Liver (tissue), 3 donors: Measurements from ENCODE around the gene PCAT6.

Experiments
- EGR1 ChIP-seq, 2 donors: IDR thresholded peaks; 2 replicates each; pipeline ENCODE4 v1.6.1; 2016 to 2018; ENCODE audit warnings: antibody characterized with exemption in 2 of 2, low read depth in 2 of 2
- GABPA ChIP-seq, 2 donors: IDR thresholded peaks in 1 of 2; conservative IDR thresholded peaks in 1 of 2; 2 replicates each; pipeline ENCODE4 v1.6.1; 2016; ENCODE audit warnings: antibody characterized with exemption in 2 of 2, mild to moderate bottlenecking in 1 of 2, moderate library complexity in 1 of 2
- HNF4G ChIP-seq: IDR thresholded peaks from 2 replicates; pipeline ENCODE4 v1.6.1; 2016; ENCODE audit warnings: antibody characterized with exemption
- JUND ChIP-seq, 2 donors: IDR thresholded peaks; 2 replicates each; pipeline ENCODE4 v1.6.1; 2016; ENCODE audit warnings: antibody characterized with exemption in 2 of 2
- NR2F2 ChIP-seq: IDR thresholded peaks from 2 replicates; pipeline ENCODE4 v1.6.1; 2016; ENCODE audit warnings: antibody characterized with exemption
- RAD21 ChIP-seq, 2 donors: IDR thresholded peaks; 2 replicates each; pipeline ENCODE4 v1.6.1; 2016; ENCODE audit warnings: antibody characterized with exemption in 2 of 2, mild to moderate bottlenecking in 2 of 2
- SP1 ChIP-seq: IDR thresholded peaks from 2 replicates; pipeline ENCODE4 v1.6.1; 2018; ENCODE audit warnings: antibody characterized with exemption, mild to moderate bottlenecking
- TAF1 ChIP-seq: conservative IDR thresholded peaks from 2 replicates; pipeline ENCODE4 v1.6.1; 2016; ENCODE audit warnings: antibody characterized with exemption, mild to moderate bottlenecking
- YY1 ChIP-seq: IDR thresholded peaks from 2 replicates; pipeline ENCODE4 v1.6.1; 2016; ENCODE audit warnings: antibody characterized with exemption, mild to moderate bottlenecking
- TF ChIP-seq, protein P1 (sequence below): fragments of 150-350 bp; IDR thresholded peaks from 2 replicates; pipeline ENCODE4 v1.5.1; 2017; ENCODE audit warnings: improper control_type of control experiment, low read depth, low read length; ENCODE audit not compliant: missing input control
- TF ChIP-seq, protein P2 (sequence below): IDR thresholded peaks from 2 replicates; pipeline ENCODE4 v1.6.1; 2016; ENCODE audit warnings: antibody characterized with exemption, mild to moderate bottlenecking
- TF ChIP-seq, protein P3 (sequence below): IDR thresholded peaks from 2 replicates; pipeline ENCODE4 v1.6.1; 2016; ENCODE audit warnings: antibody characterized with exemption
- TF ChIP-seq, protein P4 (sequence below): IDR thresholded peaks from 2 replicates; pipeline ENCODE4 v1.6.1; 2016; ENCODE audit warnings: antibody characterized with exemption
- donor health status: healthy.
- donor health status: healthy.

DNA sequence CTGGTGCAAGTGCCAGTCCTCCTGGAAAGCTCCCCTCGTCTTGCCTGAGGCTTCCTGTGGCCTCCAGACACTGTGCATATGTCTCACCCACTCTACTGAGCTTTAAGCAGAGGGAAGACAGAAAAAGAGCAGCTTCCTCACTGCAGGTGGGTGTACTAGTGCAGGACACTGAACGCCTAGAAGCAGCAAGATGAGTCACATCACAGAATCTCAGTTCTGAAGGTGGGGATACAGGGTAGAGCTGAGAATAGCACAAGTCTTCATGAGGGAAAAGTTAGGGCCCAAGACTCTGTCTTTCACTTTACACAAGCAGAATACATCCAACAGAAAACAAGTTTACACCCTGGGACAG is 37.4 kb downstream of the PCAT6 start:
- TF ChIP-seq, protein P1, sequence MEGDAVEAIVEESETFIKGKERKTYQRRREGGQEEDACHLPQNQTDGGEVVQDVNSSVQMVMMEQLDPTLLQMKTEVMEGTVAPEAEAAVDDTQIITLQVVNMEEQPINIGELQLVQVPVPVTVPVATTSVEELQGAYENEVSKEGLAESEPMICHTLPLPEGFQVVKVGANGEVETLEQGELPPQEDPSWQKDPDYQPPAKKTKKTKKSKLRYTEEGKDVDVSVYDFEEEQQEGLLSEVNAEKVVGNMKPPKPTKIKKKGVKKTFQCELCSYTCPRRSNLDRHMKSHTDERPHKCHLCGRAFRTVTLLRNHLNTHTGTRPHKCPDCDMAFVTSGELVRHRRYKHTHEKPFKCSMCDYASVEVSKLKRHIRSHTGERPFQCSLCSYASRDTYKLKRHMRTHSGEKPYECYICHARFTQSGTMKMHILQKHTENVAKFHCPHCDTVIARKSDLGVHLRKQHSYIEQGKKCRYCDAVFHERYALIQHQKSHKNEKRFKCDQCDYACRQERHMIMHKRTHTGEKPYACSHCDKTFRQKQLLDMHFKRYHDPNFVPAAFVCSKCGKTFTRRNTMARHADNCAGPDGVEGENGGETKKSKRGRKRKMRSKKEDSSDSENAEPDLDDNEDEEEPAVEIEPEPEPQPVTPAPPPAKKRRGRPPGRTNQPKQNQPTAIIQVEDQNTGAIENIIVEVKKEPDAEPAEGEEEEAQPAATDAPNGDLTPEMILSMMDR, result no peak
- TF ChIP-seq EGR1 (IDR thresholded peaks at IDR 0.05; ENCODE audit: low read depth in 2 of 2) (no peak), SP1 (no peak), JUND (IDR thresholded peaks at IDR 0.05) (no peak), GABPA (IDR thresholded peaks at IDR 0.05 in 1 of 2, conservative IDR thresholded peaks at IDR 0.05 in 1 of 2) (no peak), NR2F2 (no peak), HNF4G (no peak), YY1 (no peak), TAF1 (no peak), RAD21 (IDR thresholded peaks at IDR 0.05) (no peak)
- TF ChIP-seq, protein P2, sequence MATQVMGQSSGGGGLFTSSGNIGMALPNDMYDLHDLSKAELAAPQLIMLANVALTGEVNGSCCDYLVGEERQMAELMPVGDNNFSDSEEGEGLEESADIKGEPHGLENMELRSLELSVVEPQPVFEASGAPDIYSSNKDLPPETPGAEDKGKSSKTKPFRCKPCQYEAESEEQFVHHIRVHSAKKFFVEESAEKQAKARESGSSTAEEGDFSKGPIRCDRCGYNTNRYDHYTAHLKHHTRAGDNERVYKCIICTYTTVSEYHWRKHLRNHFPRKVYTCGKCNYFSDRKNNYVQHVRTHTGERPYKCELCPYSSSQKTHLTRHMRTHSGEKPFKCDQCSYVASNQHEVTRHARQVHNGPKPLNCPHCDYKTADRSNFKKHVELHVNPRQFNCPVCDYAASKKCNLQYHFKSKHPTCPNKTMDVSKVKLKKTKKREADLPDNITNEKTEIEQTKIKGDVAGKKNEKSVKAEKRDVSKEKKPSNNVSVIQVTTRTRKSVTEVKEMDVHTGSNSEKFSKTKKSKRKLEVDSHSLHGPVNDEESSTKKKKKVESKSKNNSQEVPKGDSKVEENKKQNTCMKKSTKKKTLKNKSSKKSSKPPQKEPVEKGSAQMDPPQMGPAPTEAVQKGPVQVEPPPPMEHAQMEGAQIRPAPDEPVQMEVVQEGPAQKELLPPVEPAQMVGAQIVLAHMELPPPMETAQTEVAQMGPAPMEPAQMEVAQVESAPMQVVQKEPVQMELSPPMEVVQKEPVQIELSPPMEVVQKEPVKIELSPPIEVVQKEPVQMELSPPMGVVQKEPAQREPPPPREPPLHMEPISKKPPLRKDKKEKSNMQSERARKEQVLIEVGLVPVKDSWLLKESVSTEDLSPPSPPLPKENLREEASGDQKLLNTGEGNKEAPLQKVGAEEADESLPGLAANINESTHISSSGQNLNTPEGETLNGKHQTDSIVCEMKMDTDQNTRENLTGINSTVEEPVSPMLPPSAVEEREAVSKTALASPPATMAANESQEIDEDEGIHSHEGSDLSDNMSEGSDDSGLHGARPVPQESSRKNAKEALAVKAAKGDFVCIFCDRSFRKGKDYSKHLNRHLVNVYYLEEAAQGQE, result no peak
- TF ChIP-seq, protein P3, sequence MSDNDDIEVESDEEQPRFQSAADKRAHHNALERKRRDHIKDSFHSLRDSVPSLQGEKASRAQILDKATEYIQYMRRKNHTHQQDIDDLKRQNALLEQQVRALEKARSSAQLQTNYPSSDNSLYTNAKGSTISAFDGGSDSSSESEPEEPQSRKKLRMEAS, result no peak
- TF ChIP-seq, protein P4, sequence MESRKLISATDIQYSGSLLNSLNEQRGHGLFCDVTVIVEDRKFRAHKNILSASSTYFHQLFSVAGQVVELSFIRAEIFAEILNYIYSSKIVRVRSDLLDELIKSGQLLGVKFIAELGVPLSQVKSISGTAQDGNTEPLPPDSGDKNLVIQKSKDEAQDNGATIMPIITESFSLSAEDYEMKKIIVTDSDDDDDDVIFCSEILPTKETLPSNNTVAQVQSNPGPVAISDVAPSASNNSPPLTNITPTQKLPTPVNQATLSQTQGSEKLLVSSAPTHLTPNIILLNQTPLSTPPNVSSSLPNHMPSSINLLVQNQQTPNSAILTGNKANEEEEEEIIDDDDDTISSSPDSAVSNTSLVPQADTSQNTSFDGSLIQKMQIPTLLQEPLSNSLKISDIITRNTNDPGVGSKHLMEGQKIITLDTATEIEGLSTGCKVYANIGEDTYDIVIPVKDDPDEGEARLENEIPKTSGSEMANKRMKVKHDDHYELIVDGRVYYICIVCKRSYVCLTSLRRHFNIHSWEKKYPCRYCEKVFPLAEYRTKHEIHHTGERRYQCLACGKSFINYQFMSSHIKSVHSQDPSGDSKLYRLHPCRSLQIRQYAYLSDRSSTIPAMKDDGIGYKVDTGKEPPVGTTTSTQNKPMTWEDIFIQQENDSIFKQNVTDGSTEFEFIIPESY, result no peak
